Dermis lymphatic vessel endothelial cell (primary cell): Measurements from ENCODE around the gene SMAD2. TPM values are rescaled to one million over a fixed set of nuclear protein-coding genes. Genes with fewer than 3 reads are reported as not detected.

ENCODE experiments used
- total RNA-seq: library from RNA; depleted of rRNA; stranded (reverse); fragments of >200 nt; gene quantifications from 2 replicates; pipeline ENCODE4 v1.2.1, GENCODE V29; 2014

SMAD2 gene
- total RNA-seq: 72.7 and 73.9 TPM in 2 replicates

DNA sequence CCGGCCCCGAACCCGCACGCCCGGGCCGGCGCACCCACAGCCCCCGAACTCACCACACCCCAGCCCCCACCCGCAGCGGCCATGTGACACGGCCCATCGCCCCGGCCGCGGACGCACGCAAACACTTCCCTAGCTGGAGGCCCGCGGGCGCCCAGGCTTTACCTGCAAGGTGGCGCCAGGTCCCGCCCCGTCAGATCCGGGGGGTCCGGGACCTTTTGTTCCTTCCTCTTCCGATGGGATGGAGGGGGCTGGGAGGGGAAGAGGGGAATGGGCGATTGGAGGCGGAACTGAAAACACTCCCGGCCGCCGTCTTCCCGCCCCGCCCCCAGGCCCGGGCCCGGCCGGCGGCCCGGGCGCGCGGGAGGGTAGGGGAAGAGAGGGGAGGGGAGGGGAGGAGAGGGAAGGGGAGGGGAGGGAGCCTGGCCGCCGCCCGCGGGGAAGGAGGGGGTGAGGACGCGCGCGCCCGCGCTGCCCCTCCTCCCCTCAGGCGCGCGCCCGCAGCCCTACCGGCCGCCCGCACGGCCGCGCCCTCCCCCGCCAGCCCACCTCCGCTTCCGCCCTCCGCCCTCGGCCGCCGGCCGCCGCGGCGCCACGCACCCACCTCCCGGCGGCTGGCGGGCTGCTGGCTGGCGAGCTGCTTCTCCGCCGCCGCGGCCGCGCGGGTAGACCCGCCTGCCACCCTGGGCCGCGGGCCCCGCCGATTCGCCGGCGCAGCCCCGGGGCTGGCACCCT, at the start of gene SMAD2:
TSS of gene SMAD2 (minus strand) at position 461 of the 732 bp plus-strand sequence. CDS start 33,903 bp downstream, outside the sequence.

